ENCODE data around the gene BAZ2B.

DNA sequence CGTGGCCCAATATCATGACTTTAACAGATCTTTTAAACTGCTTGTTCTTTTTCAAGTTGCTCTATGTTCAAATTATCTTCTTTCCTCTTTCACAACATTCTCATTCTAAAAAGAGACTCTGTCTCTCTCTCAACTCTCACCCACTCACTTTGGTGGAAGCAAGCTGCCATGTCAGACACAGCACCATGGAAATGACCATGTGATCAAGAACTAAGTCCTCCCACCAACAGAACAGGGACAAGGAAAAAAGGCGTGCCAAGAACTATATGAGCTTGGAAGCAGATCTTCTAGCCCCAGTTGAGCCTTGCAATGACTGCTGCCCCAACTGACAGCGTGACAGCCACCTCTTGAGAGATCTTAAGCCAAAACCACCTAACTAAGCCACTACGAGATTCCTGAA lies 23.9 kb downstream of the BAZ2B start:
- TF ChIP-seq POLR2AphosphoS5 (IDR thresholded peaks at IDR 0.05; ENCODE audit: borderline replicate concordance, low read depth, low read length) (no peak), EZH2 (IDR thresholded peaks at IDR 0.05) (no peak), FOXP2 (optimal IDR thresholded peaks at IDR 0.05; ENCODE audit: control extremely low read depth, extremely low read length, insufficient read depth) (no peak)

All from SK-N-MC (cell line).